Prostate gland (tissue), 2 donors: ENCODE measurements around the gene KRT34.

Experiments used
- POLR2A ChIP-seq: fragments of 450-650 bp; IDR thresholded peaks from one replicate; pipeline ENCODE4 v1.6.1; 2016; ENCODE audit warnings: antibody characterized with exemption, mild to moderate bottlenecking
- TF ChIP-seq, protein P1 (sequence below), 4 experiments: fragments of 200-600 bp in 2 of 4; fragments of 450-650 bp in 2 of 4; sonication (generic) in 2 of 4; IDR thresholded peaks; 1 replicate in 3 of 4; 2 replicates in 1 of 4; pipeline ENCODE4 v1.5.1; 2016 to 2019; ENCODE audit warnings: antibody characterized with exemption in 4 of 4, mild to moderate bottlenecking in 2 of 4, moderate library complexity in 2 of 4

DNA sequence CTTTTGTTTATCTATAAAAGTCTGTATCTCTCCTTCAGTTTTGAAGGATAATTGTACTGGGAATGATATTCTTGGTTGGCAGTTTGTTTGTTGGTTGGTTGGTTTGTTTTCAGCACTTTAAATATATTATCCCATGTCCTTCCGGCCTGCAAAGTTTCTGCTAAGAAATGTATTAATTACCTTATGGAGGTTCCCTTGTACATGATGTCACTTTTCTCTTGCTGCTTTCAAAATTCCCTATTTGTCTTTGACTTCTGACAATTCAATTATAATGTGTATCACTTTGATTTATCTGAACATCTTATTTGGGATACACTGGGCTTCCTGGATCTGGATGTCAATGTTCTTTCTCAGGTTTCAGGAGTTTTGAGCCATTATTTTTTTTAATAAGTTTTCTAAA lies 4.1 kb upstream of the KRT34 start:
- TF ChIP-seq, protein P1, sequence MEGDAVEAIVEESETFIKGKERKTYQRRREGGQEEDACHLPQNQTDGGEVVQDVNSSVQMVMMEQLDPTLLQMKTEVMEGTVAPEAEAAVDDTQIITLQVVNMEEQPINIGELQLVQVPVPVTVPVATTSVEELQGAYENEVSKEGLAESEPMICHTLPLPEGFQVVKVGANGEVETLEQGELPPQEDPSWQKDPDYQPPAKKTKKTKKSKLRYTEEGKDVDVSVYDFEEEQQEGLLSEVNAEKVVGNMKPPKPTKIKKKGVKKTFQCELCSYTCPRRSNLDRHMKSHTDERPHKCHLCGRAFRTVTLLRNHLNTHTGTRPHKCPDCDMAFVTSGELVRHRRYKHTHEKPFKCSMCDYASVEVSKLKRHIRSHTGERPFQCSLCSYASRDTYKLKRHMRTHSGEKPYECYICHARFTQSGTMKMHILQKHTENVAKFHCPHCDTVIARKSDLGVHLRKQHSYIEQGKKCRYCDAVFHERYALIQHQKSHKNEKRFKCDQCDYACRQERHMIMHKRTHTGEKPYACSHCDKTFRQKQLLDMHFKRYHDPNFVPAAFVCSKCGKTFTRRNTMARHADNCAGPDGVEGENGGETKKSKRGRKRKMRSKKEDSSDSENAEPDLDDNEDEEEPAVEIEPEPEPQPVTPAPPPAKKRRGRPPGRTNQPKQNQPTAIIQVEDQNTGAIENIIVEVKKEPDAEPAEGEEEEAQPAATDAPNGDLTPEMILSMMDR (IDR thresholded peaks at IDR 0.05), result no peak
- TF ChIP-seq POLR2A, result no peak
